ENCODE measurements around the gene WWOX. TPM values are rescaled to one million over a fixed set of nuclear protein-coding genes. Genes with fewer than 3 reads are reported as not detected.

Gene WWOX
- total RNA-seq, 2 experiments from 2014 or later = 20.2 to 21.4 TPM

DNA sequence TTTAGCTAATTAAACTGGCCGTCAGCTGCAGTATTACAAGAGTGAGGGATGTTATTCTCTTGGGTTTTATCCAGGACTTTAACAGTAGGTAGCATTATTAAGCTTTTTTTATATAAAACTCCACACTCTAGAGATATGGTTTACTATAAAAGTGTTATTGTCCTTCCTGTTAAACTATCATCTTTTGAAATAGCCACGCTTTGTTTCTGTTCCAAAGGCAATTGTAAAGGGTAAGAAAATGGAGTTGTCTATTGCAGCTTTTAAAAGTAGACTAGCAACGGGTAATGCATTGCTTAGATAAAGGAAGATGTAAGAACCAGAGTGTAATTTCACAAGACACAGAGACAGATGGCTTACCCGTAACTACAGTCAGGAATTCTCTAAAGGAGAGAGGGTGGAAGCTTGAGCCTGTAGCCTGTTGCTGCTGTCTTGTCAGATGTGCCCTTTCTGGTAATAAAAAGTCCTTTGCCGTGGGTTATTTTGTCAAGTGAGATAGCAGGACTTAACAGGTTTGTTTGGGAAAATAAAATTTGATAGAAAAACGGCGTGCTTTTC, 56.4 kb downstream of the WWOX start:
- Mint-ChIP-seq H3K4me1 (ENCODE audit: low read depth) (no peaks in the 10 kb centered on the region), H3K36me3 (ENCODE audit: low read depth) (peaks cover 19% of the 10 kb centered on the region), H3K27ac (no peak overlapping the region), H3K4me3 (no peak overlapping the region), H3K9me3 (peaks cover 13% of the 10 kb centered on the region), H3K27me3 (ENCODE audit: low read depth) (no peaks in the 10 kb centered on the region)
- intact Hi-C loops (cut with micrococcal nuclease) = no loop called here
- CTCF ChIA-PET = no interaction called here
- DNase-seq = no peak

DNA sequence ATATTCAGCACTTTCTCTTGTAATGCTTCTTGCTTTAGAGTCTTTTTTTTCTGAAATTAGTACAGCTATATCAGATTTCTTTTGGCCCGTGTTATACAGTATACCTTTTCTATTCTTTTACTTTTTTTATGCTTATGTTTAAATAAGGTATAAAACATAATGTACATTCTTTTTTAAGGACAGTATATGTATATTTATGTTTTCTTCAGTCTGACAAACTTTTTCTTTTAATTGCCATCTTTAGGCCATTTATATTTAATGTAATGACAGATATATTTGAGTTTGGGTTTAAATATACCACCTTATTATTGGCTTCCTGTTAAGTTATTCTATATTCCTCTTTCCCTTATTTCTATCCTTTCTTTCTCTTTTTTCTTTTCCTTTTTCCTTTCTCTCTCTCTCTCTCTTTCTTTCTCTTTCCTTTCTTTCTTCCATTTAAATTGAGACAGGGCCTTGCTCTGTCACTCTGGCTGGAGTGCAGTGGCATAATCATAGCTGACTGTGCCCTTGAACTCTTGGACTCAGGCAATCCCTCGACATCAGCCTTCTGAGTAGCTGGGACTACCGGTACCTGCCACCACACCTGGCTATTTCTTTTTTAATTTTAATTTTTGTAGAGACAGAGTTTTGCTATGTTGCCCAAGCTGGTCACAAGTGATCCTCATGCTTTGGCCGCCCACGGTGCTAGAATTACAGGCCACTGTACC, 61.7 kb downstream of the WWOX start:
- no peaks in the 10 kb centered on the region for H3K27me3 Mint-ChIP-seq (ENCODE audit: low read depth)
- intact Hi-C loops (cut with micrococcal nuclease) = no loop called here
- no peak overlapping the region for H3K27ac Mint-ChIP-seq
- CTCF ChIA-PET = no interaction called here
- peaks cover 41% of the 10 kb centered on the region for H3K36me3 Mint-ChIP-seq (ENCODE audit: low read depth)
- peaks cover 21% of the 10 kb centered on the region for H3K9me3 Mint-ChIP-seq
- no peak for DNase-seq
- H3K4me3 Mint-ChIP-seq = no peak overlapping the region
- H3K4me1 Mint-ChIP-seq (ENCODE audit: low read depth) = no peaks in the 10 kb centered on the region

DNA sequence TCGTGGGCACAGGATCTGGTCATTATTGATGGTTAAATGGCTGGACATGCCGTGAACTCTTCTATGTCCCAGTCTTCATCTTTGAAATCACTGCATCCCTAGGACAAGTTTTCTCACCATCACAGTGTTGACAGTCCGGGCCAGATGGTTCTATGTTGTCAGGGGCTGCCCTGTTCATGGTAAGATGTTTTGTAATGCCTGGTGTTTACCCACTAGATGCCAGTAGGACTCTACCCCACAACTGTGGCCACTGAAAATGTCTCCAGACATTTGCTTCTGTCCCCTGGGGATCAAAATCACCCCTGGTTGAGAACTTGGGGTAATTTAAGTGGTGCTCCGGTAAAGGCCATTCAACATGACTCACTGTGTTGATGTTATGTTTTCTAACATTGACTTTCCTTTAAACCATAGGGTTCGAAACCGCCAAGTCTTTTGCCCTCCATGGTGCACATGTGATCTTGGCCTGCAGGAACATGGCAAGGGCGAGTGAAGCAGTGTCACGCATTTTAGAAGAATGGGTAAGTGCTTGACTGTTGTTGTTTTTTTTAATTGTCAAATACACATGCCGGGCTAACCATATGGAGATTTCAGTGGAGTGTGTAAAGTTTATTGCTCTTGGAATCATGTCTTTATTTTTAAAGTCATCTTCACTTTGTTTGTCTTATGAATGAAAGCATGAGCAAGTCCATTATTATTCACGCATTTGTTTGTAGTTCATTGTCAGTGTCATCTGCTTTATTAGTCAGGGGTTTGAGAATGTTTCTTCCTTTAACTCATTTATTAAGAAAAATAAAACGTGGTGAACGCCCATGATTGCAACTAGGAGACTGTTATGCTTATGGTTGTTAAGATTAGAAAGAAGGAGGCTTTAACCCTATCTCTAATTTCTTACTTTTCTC, 64.6 kb downstream of the WWOX start:
- H3K4me1 Mint-ChIP-seq (ENCODE audit: low read depth) = no peaks in the 10 kb centered on the region
- CTCF ChIA-PET = interaction anchor here (1.2 kb wide), 1 partner anchor 16 kb away, joined by 3 read pairs; no protein-coding TSS in a partner anchor
- peaks cover 44% of the 10 kb centered on the region for H3K36me3 Mint-ChIP-seq (ENCODE audit: low read depth)
- DNase-seq = no peak
- peaks cover 17% of the 10 kb centered on the region for H3K9me3 Mint-ChIP-seq
- H3K27me3 Mint-ChIP-seq (ENCODE audit: low read depth) = no peaks in the 10 kb centered on the region
- intact Hi-C loops (cut with micrococcal nuclease) = no loop called here
- no peak overlapping the region for H3K4me3 Mint-ChIP-seq
- no peak overlapping the region for H3K27ac Mint-ChIP-seq

DNA sequence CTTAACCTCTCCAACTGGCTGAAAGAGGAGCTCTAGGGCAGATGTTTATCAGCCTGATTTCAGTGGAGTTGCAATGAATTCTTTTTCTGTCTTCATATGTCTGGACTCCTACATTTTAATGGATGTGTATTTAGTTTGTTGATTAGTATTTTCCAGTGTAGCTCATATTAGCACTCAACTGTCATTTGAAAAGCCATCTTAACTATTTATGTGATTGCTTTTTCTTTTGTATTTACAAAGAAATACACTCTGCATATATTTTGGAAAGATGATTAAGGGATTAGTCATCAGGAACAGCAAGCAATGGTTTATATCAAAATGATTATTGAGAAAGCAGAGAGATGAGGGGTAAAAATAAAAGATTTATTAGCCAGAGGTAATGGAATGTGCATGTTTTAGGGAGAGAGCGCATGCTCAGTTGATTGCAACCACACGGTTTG, 71.1 kb downstream of the WWOX start:
- H3K27me3 Mint-ChIP-seq (ENCODE audit: low read depth) = no peaks in the 10 kb centered on the region
- H3K9me3 Mint-ChIP-seq = peaks cover 1% of the 10 kb centered on the region
- intact Hi-C loops (cut with micrococcal nuclease) = no loop called here
- CTCF ChIA-PET = interaction anchor here (0.6 kb wide), 1 partner anchor 83 kb away, joined by 3 read pairs; no protein-coding TSS in a partner anchor
- H3K27ac Mint-ChIP-seq = no peak overlapping the region
- H3K4me1 Mint-ChIP-seq (ENCODE audit: low read depth) = no peaks in the 10 kb centered on the region
- peaks cover 26% of the 10 kb centered on the region for H3K36me3 Mint-ChIP-seq (ENCODE audit: low read depth)
- H3K4me3 Mint-ChIP-seq = no peak overlapping the region
- DNase-seq = no peak

DNA sequence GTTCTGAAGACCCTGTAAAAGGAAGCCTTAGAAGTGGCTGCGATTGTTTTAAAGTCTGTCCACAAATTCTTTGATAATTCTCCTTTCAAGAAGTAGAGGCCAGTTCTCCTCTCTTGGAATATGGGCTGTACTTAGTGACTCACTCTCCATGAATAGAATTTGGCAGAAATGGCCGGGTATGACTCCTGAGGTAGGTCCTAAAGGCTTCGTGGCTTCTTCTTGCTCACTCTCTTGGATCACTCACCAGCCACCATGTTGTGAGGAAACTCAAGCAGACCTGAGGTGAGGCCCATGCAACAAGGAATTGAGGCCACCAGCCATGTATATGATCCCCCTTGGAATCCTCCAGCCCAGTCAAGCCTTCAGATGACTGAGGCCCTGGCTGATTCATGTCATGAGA, 75.8 kb downstream of the WWOX start:
- H3K9me3 Mint-ChIP-seq = peaks cover 1% of the 10 kb centered on the region
- H3K36me3 Mint-ChIP-seq (ENCODE audit: low read depth) = peaks cover 20% of the 10 kb centered on the region
- no peaks in the 10 kb centered on the region for H3K27me3 Mint-ChIP-seq (ENCODE audit: low read depth)
- DNase-seq = no peak
- no peak overlapping the region for H3K4me3 Mint-ChIP-seq
- CTCF ChIA-PET = no interaction called here
- H3K27ac Mint-ChIP-seq = no peak overlapping the region
- no peaks in the 10 kb centered on the region for H3K4me1 Mint-ChIP-seq (ENCODE audit: low read depth)
- intact Hi-C loops (cut with micrococcal nuclease) = no loop called here

DNA sequence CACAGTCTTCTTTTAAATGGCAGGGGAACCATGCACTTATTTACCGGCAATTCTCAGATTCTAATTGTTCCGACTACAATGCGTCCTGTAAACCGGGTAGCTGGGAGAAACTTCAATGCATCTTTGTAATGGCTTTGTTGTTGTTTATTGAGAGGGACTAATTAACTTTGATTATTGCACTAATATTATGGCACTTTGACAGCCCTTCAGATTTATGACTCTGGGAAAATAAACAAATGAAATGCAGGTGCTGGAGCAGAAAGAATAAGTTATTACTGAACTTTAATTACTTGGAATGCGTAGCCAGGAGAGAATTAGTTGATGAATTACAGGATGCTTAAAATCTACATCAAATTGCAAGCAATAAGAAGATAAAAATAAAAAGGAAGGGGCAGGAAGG, 77.0 kb downstream of the WWOX start:
- H3K4me1 Mint-ChIP-seq (ENCODE audit: low read depth) = no peaks in the 10 kb centered on the region
- peaks cover 1% of the 10 kb centered on the region for H3K9me3 Mint-ChIP-seq
- DNase-seq = no peak
- intact Hi-C loops (cut with micrococcal nuclease) = no loop called here
- H3K36me3 Mint-ChIP-seq (ENCODE audit: low read depth) = peaks cover 20% of the 10 kb centered on the region
- H3K27ac Mint-ChIP-seq = no peak overlapping the region
- no peak overlapping the region for H3K4me3 Mint-ChIP-seq
- no peaks in the 10 kb centered on the region for H3K27me3 Mint-ChIP-seq (ENCODE audit: low read depth)
- CTCF ChIA-PET = no interaction called here

DNA sequence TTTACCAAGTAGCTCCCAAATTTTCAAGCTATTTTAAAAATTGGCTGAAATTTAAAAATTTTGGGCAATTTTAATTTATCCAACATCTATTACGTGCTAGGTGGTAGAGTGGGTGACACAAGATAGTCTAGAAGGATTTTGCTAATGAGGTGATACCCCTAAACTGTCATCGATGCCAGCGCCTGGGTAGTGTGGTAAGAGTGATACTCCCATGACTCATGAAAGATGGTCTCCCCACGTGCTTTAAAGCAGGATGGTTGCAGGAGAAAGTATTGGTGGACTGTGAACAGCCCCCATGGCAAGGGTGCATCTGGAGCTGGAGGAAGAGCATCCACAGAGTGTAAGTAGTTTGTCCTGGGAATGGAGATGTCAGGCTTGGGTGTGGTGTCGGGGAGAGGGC, 77.8 kb downstream of the WWOX start:
- Mint-ChIP-seq H3K27ac (no peak overlapping the region), H3K4me3 (no peak overlapping the region), H3K9me3 (peaks cover 1% of the 10 kb centered on the region), H3K36me3 (ENCODE audit: low read depth) (peaks cover 20% of the 10 kb centered on the region), H3K27me3 (ENCODE audit: low read depth) (no peaks in the 10 kb centered on the region), H3K4me1 (ENCODE audit: low read depth) (no peaks in the 10 kb centered on the region)
- intact Hi-C loops (cut with micrococcal nuclease) = no loop called here
- CTCF ChIA-PET = no interaction called here
- no peak for DNase-seq

DNA sequence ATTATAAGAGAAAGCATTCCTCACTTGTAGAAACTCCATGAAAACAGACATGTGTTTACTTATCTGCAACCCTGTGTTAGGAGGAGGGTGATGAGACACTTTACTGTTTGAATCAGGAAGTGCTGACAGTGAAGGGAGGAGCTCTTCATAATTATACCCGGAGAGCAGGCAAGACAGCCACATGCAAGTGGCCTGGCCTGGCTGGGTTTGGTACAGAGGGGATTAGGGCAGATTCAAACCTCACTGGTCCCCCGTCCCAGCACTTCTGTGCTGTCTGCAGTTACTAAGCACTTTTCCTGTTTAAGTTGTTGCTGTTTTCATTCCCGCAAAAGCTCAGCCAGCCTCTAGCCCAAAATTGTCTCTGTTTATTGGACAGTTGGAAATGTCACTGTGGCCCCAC, 78.5 kb downstream of the WWOX start:
- Mint-ChIP-seq H3K36me3 (ENCODE audit: low read depth) (peaks cover 20% of the 10 kb centered on the region), H3K27ac (no peak overlapping the region), H3K4me3 (no peak overlapping the region), H3K27me3 (ENCODE audit: low read depth) (no peaks in the 10 kb centered on the region), H3K4me1 (ENCODE audit: low read depth) (no peaks in the 10 kb centered on the region), H3K9me3 (peaks cover 1% of the 10 kb centered on the region)
- DNase-seq = no peak
- CTCF ChIA-PET = no interaction called here
- intact Hi-C loops (cut with micrococcal nuclease) = no loop called here

DNA sequence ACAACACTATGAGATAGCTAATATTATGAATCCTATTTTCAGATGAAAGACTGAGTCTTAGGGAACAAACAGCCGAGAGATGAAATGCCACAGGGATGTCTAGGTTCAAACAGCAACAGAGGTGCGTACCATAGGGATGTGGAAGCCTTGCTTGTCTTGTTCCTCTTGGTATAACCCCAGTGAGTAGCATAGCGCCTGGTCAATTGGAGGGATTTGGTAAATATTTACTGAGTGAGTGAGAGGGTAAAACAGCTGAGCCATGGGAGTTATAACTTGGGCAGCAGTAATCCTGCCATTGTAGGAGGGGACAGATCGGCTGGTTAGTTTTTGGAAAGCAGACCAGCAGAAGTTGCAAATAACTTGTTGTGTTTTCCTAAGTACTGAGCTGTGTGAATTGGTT, 80.2 kb downstream of the WWOX start:
- peaks cover 19% of the 10 kb centered on the region for H3K36me3 Mint-ChIP-seq (ENCODE audit: low read depth)
- peaks cover 1% of the 10 kb centered on the region for H3K9me3 Mint-ChIP-seq
- no peak overlapping the region for H3K27ac Mint-ChIP-seq
- no peaks in the 10 kb centered on the region for H3K4me1 Mint-ChIP-seq (ENCODE audit: low read depth)
- no peak overlapping the region for H3K4me3 Mint-ChIP-seq
- H3K27me3 Mint-ChIP-seq (ENCODE audit: low read depth) = no peaks in the 10 kb centered on the region
- intact Hi-C loops (cut with micrococcal nuclease) = no loop called here
- no peak for DNase-seq
- CTCF ChIA-PET = interaction anchor here (1.1 kb wide), 1 partner anchor 17 kb away, joined by 3 read pairs; no protein-coding TSS in a partner anchor

DNA sequence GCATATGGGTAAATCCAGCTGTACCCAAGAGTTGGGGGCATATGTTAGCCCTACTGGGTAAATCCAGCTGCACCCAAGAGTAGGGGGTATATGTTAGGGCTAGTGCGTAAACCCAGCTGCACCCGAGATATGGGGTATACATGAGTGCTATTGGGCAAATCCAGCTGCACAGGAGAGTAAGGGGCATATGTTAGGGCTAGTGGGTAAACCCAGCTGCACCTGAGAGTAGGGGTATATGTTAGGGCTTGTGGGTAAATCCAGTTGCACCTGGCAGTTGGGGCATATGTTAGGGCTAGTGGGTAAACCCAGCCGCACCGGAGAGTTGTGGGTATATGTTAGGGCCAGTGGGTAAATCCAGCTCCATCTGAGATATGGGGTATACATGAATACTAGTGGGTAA, 80.9 kb downstream of the WWOX start:
- intact Hi-C loops (cut with micrococcal nuclease) = no loop called here
- DNase-seq = no peak
- H3K27me3 Mint-ChIP-seq (ENCODE audit: low read depth) = no peaks in the 10 kb centered on the region
- H3K9me3 Mint-ChIP-seq = no peaks in the 10 kb centered on the region
- H3K4me1 Mint-ChIP-seq (ENCODE audit: low read depth) = no peaks in the 10 kb centered on the region
- H3K27ac Mint-ChIP-seq = no peak overlapping the region
- peaks cover 14% of the 10 kb centered on the region for H3K36me3 Mint-ChIP-seq (ENCODE audit: low read depth)
- no peak overlapping the region for H3K4me3 Mint-ChIP-seq
- CTCF ChIA-PET = interaction anchor here (0.6 to 1.1 kb wide), 2 partner anchors 17 to 18 kb away, joined by 3 read pairs; no protein-coding TSS in a partner anchor

DNA sequence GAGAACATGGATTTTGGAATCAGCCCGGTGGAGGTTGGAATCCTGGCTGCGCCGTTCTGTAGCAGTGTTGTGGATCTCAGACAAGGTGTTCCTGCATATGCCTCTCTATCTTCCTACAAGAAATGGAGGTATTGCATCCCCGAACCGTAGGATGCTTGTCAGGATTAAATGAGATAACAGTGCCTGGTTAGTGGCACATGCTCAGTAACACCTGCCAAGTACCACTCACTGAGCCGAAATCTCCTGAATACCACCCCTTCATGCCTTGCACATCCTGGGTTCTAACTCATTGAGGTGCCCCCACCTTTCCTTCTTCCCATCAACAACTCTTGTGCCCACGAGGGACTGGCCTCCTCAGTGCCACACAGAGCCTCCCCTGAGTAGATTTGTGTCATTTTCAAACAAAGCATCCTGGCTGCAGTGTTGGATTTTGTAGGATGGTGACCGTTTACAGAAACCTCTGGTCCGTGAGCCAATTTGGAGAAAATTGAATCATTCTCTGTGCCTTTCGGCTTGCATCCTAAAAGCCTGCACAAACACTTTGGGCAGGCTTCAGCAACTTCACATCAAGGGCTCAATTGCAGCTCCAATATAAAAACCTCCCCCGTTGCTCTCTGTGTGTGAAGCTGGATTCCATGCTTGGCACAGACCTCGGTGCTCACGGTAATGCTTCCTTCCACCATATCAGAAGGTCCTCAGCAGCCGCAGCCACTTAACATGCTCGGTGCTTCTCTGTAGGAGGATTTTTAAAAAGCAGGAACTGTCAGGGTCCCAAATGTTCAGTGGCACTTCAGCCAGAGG, 84.2 kb downstream of the WWOX start:
- DNase-seq = no peak
- intact Hi-C loops (cut with micrococcal nuclease) = no loop called here
- Mint-ChIP-seq H3K27ac (no peak overlapping the region), H3K36me3 (ENCODE audit: low read depth) (peaks cover 2% of the 10 kb centered on the region), H3K27me3 (ENCODE audit: low read depth) (no peaks in the 10 kb centered on the region), H3K9me3 (no peaks in the 10 kb centered on the region), H3K4me1 (ENCODE audit: low read depth) (no peaks in the 10 kb centered on the region), H3K4me3 (no peak overlapping the region)
- CTCF ChIA-PET = interaction anchor here (0.5 kb wide), 1 partner anchor 741 kb away, joined by 3 read pairs; no protein-coding TSS in a partner anchor
